GM19025 (cell line): ENCODE measurements around the gene ZNF385C.
A peak's percentile ranks its signal among the peaks of the same experiment; 100 is the strongest.
"Not testable (repeated sequence)": the region's sequence is repeated elsewhere in the genome, so short reads cannot be mapped to it uniquely, and the experiment has no call there.

ENCODE experiments used
- ATAC-seq: cut with Tn5 transposase; IDR thresholded peaks from one replicate; pipeline ENCODE4 v1.9.1; 2021; ENCODE audit warnings: mild to moderate bottlenecking, low read depth, moderate library complexity; ENCODE audit not compliant: unreplicated experiment

Gene ZNF385C

DNA sequence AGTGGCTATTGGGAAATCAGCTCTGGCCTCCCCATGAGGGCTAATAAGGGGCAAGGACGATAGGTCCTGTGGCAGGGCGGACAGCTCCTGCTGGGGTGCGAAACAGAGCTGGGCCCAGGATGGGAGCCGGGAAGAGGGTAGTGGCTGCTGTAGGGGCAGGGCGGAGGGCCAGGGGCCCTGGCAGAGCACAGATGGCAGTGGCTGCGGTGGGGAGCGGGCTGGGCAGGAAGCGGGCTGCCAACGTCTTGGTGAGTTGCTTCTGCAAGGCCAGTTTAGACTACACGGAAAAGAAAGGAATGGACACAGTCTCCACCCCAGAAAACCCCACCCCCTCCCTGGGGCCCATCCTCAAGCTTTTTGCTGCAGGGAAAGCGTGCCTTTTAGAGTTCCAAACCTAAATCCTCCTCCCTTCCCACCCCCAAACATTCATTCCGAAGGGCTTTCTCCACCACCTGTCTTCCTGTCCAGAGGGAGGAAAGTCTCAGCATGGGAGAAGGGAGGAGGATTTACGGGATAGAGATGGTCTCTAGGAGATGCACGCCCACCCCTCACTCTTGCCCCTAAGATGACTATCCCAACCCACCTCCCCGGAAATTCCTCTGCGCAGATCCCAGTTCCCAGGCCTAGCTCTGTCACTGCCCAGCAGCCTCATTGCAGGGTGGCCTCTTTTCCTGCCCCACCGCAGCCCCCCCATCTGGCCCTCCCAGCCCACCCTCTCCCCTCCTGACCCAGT, 71.2 kb downstream of the ZNF385C start:
- no peak for ATAC-seq

- ATAC-seq = no peak
Observed at GRCh38 chr17:42025936-42026335, 72.3 kb downstream of the ZNF385C start.

GRCh38 chr17:42025191-42025579, 73.1 kb downstream of the ZNF385C start:
- no peak for ATAC-seq

- ATAC-seq = no peak
Observed at GRCh38 chr17:42023524-42024349, 74.5 kb downstream of the ZNF385C start.

- ATAC-seq = not testable (repeated sequence)
Observed at GRCh38 chr17:42020845-42021244, 77.4 kb downstream of the ZNF385C start.

DNA sequence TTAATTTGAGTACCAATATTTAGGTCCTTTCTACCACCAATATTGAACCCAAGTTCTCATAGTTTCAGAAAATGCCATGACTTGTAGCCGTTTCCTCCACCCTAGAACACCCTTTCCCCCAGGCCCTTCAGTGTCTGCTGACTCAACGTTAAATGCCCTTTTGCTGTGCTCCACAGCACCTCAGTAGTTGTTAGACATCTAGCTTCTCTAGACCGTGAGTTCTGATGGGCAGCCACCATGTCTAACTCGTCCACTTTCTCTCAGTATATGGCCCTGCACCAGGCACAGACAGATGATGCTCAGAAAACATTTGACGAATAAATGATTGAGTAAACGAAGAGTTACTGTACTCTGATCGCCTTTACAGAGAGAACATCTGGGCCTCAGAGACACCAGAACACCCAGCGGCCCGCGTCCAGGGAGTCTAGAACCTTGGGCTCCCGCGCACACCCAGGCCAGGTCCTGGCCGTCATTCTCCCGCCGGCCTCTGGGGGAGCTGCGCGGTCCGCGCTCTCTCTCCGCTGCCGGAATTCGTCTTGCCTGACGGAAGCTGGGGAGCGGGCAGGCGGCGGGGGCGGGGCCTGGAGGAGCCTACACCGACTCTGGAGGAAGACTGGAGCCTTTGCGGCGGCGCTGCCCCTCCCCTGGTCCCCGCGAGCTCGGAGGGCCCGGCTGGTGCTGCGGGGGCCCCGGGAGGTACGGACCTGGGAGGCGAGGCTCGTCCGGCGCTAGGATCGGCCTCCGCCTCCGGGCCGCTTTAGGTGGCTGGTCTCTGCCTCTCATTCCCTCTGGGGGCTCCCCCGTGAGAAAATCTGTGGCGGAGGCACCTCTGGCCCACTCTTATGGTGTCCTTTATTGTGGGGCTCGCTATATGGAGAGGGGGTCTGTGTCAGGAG, 78.5 kb downstream of the ZNF385C start, which contains the start of gene NKIRAS2:
TSS of gene NKIRAS2 (plus strand) at position 582 of the 896 bp plus-strand sequence. CDS start 1,488 bp downstream, outside the sequence.
- peak; percentile 56 for ATAC-seq

- no peak for ATAC-seq
Observed at GRCh38 chr17:42018988-42019387, 79.3 kb downstream of the ZNF385C start.

DNA sequence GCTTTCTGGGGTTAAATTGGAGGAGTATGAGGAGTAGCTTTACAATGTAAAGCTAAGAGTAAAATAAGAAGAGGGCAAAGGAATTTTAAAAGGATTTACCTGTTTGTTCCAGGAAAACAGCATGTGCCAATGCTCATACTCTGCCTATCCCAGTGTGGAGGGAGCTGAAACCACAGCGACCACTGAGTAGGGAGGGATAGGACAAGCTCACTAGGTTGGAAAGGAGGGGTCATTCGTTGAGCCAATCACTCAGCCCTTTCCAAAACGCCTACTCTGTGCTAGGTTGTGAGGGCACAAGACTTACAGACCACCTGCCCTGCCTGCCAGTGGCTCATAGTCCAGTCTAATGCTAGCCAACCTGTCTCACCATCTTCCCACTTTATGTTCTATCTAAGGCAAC, 79.9 kb downstream of the ZNF385C start:
- no peak for ATAC-seq

DNA sequence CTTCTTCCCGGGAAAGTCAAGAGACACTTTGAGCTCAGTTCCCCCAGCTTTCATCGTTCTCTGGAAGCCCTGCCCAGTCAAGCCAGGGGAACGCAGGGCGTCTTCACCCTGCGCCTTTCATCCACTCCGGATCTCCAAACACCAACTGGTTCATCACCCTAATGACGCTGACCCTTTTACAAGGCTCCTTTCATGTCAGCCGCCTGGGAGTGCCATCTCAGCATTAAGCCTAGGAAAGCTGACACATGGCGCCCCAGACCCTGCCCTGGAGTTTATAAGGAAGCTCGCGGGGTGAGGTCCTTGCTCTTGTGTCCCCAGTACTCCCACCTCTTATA, 80.4 kb downstream of the ZNF385C start:
- no peak for ATAC-seq

DNA sequence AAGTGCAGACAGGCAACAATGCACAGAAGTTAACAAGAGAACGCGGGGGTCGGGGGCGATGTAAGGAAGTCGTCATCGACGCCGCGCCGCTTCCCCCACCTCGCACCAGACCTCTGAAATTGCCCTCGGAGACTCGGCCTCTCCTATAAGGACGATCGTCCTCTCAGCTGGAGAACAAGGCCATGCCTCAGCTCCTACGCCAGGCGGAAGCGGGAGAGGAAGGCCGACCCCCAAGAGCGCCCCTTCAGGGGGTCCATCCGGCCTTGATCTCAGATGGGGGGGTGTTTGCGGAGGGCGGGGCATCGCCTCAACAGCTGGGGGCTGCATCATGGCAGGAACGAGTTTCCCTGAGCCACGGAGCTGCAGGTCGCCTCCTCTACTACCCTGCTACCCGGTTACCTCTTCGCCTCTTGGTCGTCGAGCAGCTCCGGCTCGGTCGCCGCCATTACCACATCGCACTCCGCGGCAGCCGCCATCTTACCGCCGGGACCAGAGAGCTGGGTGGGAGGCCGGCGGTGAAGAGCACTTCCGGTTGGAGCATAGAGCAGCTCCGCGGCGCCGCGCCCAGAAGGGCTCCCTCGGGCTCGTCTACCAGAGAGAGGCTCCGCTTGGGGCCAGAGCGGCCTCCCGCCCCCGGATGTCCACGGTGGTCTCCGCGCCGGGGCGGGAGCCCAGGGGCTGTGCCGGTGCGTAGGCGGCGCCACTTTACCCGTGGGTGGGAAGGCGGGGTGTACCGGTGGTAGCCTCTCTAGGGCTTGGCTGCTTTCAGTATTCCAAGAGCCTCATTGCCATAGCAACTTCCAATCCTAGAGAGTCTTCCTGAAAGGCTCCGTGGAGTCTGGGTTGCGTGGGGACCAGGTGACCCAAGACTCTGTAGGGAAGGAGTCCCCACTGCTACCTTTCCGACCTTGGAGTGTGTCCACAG, 81.1 kb downstream of the ZNF385C start, which contains the start of gene DNAJC7:
TSS of gene DNAJC7 (minus strand) at position 499 of the 925 bp plus-strand sequence. CDS start at position 476, 23 bp downstream.
- ATAC-seq = peak; percentile 75

- no peak for ATAC-seq
Observed at GRCh38 chr17:42016411-42016831, 81.9 kb downstream of the ZNF385C start.

DNA sequence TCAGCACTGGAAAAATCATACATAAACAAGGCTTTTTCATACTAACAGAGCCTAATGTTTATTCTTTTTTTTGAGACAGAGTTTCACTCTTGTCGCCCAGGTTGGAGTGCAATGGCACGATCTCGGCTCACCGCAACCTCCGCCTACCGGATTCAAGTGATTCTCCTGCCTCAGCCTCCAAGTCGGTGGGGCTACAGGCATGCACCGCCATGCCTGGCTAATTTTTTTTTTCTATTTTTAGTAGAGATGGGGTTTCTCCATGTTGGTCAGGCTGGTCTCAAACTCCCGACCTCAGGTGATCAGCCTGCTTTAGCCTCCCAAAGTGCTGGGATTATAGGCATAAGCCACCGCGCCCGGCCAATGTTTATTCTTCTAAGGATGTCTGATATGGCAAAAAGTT, 84.5 kb downstream of the ZNF385C start:
- ATAC-seq = not testable (repeated sequence)

GRCh38 chr17:42012363-42012762, 85.9 kb downstream of the ZNF385C start:
- not testable (repeated sequence) for ATAC-seq

DNA sequence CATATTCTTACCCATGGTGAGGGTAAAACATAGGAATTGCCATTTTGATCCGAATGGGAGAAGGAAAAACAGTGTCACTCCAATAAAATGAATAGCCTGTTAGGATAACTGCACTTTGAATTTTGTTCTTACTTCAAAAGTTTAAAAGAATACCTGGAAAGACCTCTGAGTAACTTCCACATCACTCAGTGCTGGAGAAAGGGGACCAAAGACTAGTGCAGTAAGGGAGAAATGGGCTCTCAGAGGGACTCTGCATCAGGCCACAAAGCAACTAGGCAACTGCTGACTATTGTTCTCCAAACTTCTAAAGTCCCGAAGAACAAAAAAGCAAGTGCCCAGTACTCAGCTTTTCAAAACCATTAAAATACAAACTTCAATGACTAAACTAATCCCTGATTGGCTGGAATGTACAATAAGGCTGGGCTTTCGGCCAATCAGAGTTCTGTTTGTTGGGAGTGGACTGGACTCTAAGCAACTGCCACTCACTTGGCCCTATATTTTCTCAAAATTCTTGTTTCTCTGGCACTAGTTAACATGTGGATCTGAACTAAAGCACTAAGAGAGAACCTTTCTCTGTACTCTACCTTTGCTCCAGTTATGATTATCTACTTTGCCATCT, 87.3 kb downstream of the ZNF385C start:
- ATAC-seq = no peak

DNA sequence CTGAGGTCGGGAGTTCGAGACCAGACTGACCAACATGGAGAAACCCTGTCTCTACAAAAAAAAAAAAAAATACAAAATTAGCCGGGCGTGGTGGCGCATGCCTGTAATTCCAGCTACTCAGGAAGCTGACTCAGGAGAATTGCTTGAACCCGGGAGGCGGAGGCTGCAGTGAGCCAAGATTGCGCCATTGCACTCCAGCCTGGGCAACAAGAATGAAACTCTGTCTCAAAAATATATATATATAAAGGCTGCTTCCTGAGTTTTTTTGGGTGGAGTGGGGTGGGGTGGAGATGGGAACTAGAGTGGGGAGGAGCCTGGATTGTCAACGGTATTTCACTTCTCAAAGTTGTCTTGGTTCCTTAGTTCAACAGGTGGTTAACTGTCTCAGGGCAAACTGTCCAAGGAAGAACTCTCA, 88.0 kb downstream of the ZNF385C start:
- not testable (repeated sequence) for ATAC-seq

- ATAC-seq = no peak
Observed at GRCh38 chr17:42009170-42009569, 89.1 kb downstream of the ZNF385C start.

DNA sequence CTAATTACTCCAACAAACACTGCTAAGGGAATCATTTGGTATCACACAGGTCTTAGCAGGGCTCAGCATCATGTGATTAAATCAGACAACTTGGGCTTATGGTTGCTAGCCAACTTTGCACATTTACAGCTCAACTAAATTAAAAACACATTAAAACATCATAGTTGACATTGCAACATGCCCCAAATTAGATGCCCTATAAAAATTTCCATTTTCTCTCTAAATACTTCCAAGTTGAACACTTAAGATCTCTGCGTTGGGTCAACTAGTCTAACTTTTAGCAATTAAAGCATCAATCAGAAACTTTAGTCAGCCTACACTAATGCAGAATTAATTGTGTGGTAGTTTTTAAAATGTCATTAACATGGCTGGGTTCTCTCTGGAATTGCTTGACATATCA, 93.1 kb downstream of the ZNF385C start:
- no peak for ATAC-seq

DNA sequence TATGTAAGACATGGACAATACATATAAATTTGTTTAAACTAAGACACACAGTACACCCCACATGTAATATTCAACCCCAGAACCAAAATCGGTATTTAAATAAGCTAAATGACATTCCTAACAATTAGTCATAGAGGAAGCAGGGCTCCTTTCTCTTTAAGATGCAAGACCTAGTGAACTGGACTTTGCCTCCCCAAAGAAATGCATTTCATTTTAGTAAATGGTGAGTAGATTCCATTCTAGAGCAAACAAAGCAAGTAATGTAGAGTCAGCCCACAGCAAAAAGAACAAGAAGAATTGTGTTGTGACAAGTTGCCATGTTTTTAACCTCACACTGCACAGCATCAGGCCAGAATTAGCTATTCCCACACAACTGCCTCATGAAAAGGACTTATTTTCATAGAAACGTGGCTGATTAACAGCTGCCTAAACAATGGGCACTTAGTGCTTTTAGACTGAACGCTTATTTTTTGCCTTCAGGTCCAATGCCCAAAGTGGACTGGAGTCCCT, 95.4 kb downstream of the ZNF385C start:
- ATAC-seq = no peak
